Measurements from ENCODE around the gene TPO. TPM values are rescaled to one million over a fixed set of nuclear protein-coding genes. Genes with fewer than 3 reads are reported as not detected.

The TPO gene
- total RNA-seq, 1 experiment from 2014 or later: not detected

DNA sequence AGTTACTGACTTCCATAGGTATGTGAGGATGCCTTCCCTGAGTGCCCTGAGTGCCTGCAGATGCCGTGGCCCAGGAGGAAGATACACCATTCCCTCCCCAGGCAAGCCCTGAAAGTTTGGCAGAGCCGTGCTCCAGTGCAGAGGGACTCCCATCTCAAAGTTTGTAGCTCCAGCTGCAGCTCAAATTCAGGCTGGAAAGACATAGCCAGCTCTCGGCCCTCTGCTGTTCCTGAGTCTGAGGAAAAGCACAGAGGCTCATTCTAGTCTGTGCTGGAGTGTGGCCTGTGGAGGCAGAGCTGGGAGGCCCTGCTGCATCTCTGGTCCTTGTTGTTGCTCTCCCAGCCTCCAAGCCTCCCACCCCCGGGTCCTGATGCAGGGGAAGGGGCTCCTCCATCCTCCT is 15.9 kb upstream of the TPO start:
- TF ChIP-seq POLR2AphosphoS5 (IDR thresholded peaks at IDR 0.05; ENCODE audit: low read depth, low read length): no peak
- TF ChIP-seq, protein P1, sequence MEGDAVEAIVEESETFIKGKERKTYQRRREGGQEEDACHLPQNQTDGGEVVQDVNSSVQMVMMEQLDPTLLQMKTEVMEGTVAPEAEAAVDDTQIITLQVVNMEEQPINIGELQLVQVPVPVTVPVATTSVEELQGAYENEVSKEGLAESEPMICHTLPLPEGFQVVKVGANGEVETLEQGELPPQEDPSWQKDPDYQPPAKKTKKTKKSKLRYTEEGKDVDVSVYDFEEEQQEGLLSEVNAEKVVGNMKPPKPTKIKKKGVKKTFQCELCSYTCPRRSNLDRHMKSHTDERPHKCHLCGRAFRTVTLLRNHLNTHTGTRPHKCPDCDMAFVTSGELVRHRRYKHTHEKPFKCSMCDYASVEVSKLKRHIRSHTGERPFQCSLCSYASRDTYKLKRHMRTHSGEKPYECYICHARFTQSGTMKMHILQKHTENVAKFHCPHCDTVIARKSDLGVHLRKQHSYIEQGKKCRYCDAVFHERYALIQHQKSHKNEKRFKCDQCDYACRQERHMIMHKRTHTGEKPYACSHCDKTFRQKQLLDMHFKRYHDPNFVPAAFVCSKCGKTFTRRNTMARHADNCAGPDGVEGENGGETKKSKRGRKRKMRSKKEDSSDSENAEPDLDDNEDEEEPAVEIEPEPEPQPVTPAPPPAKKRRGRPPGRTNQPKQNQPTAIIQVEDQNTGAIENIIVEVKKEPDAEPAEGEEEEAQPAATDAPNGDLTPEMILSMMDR (IDR thresholded peaks at IDR 0.05): no peak
- TF ChIP-seq SIN3A (IDR thresholded peaks at IDR 0.05; ENCODE audit: borderline replicate concordance, insufficient read depth, low read depth, low read length): no peak
- TF ChIP-seq, protein P2, sequence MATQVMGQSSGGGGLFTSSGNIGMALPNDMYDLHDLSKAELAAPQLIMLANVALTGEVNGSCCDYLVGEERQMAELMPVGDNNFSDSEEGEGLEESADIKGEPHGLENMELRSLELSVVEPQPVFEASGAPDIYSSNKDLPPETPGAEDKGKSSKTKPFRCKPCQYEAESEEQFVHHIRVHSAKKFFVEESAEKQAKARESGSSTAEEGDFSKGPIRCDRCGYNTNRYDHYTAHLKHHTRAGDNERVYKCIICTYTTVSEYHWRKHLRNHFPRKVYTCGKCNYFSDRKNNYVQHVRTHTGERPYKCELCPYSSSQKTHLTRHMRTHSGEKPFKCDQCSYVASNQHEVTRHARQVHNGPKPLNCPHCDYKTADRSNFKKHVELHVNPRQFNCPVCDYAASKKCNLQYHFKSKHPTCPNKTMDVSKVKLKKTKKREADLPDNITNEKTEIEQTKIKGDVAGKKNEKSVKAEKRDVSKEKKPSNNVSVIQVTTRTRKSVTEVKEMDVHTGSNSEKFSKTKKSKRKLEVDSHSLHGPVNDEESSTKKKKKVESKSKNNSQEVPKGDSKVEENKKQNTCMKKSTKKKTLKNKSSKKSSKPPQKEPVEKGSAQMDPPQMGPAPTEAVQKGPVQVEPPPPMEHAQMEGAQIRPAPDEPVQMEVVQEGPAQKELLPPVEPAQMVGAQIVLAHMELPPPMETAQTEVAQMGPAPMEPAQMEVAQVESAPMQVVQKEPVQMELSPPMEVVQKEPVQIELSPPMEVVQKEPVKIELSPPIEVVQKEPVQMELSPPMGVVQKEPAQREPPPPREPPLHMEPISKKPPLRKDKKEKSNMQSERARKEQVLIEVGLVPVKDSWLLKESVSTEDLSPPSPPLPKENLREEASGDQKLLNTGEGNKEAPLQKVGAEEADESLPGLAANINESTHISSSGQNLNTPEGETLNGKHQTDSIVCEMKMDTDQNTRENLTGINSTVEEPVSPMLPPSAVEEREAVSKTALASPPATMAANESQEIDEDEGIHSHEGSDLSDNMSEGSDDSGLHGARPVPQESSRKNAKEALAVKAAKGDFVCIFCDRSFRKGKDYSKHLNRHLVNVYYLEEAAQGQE (IDR thresholded peaks at IDR 0.05; ENCODE audit: insufficient read depth in 1 of 2, low read depth in 2 of 2, low read length in 1 of 2): no peak
- TF ChIP-seq TCF7L2 (IDR thresholded peaks at IDR 0.05; ENCODE audit: low read depth, low read length): no peak
- no peaks in the 10 kb centered on the region for H3K36me3 ChIP-seq (ENCODE audit: control insufficient read depth, insufficient read depth, low read length)
- no peaks in the 10 kb centered on the region for H3K9me3 ChIP-seq (ENCODE audit: control insufficient read depth, insufficient read depth, low read depth, low read length)
- DNase-seq (ENCODE audit: low read depth, low spot score): no peak
- BruUV-seq (replicated peaks): no TSS peak
- ChIA-PET CTCF (no interaction called here), POLR2A (no interaction called here)
- peak; percentile 65 for ATAC-seq
- intact Hi-C loops (cut with micrococcal nuclease; ENCODE audit: unreplicated experiment): no loop called here
- H3K4me1 ChIP-seq (ENCODE audit: control insufficient read depth, insufficient read depth, low read length): no peaks in the 10 kb centered on the region
- H3K27ac ChIP-seq (ENCODE audit: low read length): no peak overlapping the region
- H3K4me3 ChIP-seq (ENCODE audit: low read depth in 2 of 2, low read length in 2 of 2): no peak overlapping the region
- in situ Hi-C loops (cut with HindIII; ENCODE audit: low pct_unique_long_range_greater_than_20kb, low sequenced_read_pairs): no loop called here
- H3K27me3 ChIP-seq (ENCODE audit: control insufficient read depth, insufficient read depth, low read length): no peaks in the 10 kb centered on the region

DNA sequence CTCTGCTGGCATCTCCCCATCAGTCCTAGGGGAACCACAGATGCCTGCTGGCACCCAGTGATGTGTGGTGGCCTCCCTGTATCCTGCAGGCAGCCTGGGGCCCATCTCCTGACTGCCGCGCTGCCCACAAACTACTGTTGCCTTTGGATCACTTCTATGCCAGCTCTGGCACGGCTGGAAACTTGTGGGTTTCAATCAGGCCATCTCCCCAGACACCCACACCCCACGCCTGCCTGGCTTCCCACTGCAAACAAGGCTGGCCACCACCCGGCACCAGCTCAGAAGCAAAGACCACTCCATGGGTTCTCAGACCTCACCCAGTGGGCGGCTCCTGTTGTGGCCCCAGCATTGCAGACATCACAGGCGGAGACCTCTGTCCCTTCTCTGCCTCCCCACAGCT is 15.1 kb upstream of the TPO start:
- ATAC-seq (no peak), DNase-seq (ENCODE audit: low read depth, low spot score) (no peak)
- CTCF ChIA-PET: no interaction called here
- Histone ChIP-seq H3K36me3 (ENCODE audit: control insufficient read depth, insufficient read depth, low read length) (no peaks in the 10 kb centered on the region), H3K9me3 (ENCODE audit: control insufficient read depth, insufficient read depth, low read depth, low read length) (no peaks in the 10 kb centered on the region), H3K27me3 (ENCODE audit: control insufficient read depth, insufficient read depth, low read length) (no peaks in the 10 kb centered on the region), H3K27ac (ENCODE audit: low read length) (no peak overlapping the region), H3K4me1 (ENCODE audit: control insufficient read depth, insufficient read depth, low read length) (no peaks in the 10 kb centered on the region), H3K4me3 (ENCODE audit: low read depth in 2 of 2, low read length in 2 of 2) (no peak overlapping the region)
- POLR2A ChIA-PET: no interaction called here
- intact Hi-C loops (cut with micrococcal nuclease; ENCODE audit: unreplicated experiment): no loop called here
- in situ Hi-C loops (cut with HindIII; ENCODE audit: low pct_unique_long_range_greater_than_20kb, low sequenced_read_pairs): no loop called here
- TF ChIP-seq SIN3A (IDR thresholded peaks at IDR 0.05; ENCODE audit: borderline replicate concordance, insufficient read depth, low read depth, low read length) (no peak), POLR2AphosphoS5 (IDR thresholded peaks at IDR 0.05; ENCODE audit: low read depth, low read length) (no peak), TCF7L2 (IDR thresholded peaks at IDR 0.05; ENCODE audit: low read depth, low read length) (no peak)
- TF ChIP-seq, protein P2 (IDR thresholded peaks at IDR 0.05; ENCODE audit: insufficient read depth in 1 of 2, low read depth in 2 of 2, low read length in 1 of 2): no peak
- TF ChIP-seq, protein P1 (IDR thresholded peaks at IDR 0.05): no peak
- BruUV-seq (replicated peaks): no TSS peak

All from Panc1 (cell line).